Urothelium cell line (cell line): ENCODE measurements around the gene SRPK3.

ENCODE experiments used
- DNase-seq: peaks from one replicate; pipeline ENCODE4 v3.0.0; 2011; ENCODE audit warnings: low spot score, mixed read lengths
- FAIRE-seq: peaks from 2 replicates; lab custom pipeline; 2011; peaks lifted over from hg19 to GRCh38; lab: Jason Lieb, UNC

The SRPK3 gene

DNA sequence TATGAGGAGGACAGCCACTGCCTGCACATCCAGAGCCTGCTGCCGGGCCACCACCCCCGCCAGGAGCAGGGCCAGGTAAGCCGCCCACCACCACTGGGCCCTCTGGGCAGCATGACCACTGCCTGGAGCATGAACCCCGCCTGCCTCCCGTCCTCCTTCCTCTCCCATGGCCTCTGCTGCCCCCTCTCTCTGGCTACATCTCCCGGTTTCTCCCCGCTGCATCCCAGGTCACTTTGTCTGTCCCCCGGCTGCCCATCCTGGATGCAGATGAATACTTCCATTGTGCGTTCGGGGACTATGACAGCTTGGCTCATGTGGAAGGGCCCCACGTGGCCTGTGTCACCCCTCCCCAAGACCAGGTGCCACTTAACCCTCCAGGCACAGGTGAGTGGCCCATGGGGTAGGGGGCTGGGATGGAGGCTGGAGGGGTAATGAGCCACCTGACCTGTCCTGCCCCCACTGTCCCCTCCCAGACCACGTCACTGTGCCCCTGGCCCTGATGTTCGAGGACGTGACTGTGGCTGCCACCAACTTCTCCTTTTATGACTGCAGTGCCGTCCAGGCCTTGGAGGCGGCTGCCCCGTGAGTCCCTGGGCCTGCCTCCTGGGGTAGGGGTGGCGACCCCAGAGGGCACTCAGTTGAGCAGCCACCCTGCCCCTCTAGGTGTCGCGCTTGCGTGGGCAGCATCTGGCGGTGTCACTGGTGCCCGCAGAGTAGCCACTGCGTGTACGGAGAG, 10.8 kb upstream of the SRPK3 start:
- FAIRE-seq (no peak), DNase-seq (no peak)

DNA sequence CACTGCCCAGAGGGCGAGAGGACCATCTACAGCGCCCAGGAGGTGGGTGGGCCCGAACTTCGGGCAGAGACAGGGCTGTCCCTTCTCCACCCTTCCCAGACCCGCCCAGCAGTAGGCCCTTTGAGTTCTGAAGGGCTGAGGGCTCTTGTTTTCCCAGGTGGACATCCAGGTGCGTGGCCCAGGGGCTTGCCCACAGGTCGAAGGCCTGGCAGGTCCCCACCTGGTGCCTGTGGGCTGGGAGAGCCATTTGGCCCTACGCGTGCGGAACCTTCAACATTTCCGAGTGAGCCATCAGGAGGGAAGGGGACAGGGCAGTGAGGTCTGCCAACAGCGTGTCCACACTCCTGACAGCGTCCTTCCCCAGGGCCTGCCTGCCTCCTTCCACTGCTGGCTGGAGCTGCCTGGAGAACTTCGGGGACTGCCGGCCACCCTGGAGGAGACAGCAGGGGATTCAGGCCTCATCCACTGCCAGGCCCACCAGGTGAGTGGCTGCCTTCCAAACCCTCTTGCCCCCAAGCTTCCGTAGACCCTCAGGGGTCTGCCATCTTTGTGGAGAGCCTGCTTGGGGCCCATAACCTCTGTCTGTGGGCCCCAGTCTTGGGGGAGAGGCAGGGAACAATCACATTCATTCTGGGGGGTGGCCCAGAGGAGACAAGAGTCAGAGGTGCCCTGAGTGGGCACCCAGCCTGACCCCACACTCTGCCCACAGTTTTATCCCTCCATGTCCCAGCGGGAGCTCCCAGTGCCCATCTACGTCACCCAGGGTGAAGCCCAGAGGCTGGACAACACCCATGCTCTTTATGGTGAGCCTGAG, 10.0 kb upstream of the SRPK3 start:
- no peak for FAIRE-seq
- DNase-seq: no peak

DNA sequence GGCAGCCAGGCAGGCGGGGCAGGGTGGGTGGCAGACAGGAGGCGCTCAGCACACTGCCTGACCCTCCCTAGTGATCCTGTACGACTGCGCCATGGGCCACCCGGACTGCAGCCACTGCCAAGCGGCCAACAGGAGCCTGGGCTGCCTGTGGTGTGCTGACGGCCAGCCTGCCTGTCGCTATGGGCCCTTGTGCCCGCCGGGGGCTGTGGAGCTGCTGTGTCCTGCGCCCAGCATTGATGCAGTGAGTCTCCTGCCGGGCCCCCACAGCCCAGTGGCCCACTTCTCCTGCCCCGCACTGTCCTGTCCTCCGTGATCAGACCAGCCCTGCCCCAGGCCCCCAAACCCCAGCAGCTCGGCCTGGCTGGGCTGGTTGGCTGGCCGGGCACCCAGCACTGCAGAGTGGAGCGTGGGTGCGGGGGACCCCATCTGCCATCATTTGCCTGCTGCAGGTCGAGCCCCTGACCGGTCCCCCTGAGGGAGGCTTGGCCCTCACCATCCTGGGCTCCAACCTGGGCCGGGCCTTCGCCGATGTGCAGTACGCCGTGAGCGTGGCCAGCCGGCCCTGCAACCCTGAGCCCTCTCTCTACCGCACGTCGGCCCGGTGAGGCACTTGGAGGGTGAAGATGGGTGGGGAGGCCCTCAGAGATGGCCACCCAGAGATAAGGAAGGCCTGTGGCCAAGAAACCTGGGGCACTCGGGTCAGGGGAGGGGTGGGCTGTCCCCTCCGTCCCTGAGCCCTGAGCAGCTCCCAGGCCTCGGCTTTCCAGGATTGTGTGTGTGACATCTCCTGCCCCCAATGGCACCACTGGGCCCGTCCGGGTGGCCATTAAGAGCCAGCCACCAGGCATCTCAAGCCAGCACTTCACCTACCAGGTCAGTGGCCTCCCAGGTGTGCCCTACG, 9.2 kb upstream of the SRPK3 start:
- no peak for FAIRE-seq
- no peak for DNase-seq

DNA sequence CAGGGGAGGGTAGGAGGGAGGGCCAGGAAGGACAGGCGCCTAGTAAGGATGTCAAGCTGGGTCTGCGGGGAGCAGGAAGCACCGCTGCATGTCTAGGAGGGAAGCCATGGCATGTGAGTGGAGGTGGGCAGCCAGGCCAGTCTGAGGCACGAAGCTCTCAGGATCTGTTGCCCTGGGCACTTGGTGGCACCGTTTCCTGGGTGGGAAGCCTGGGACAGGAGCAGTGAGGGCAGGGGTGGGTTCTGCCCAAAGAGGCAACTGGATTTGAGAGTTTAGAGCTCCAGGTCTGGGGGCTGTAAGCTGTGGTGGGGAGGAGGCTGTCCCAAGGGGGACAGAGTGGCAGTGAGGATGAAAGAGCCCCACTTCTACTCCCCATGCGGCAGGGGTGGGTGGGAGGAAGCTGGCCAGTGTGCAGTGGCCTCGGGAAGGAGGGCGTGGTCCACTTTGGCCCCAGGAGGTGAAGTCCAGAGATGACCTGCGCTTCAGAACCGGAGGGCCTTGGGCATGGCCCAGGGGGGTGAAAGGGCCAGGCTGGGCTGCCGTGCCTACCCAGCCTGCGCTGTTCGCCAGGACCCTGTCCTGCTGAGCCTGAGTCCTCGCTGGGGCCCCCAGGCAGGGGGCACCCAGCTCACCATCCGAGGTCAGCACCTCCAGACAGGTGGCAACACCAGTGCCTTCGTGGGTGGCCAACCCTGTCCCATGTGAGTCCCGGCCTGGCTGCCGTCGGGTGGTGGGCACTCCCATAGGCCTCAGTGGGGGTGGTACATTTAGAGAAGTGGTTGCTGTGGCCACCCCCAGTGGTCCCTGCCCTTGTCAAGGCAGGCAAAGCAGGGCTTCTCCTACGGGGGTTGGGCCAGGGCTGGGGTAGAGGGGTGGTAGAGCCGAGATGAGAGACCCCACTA, 8.3 kb upstream of the SRPK3 start:
- no peak for DNase-seq
- FAIRE-seq: no peak

DNA sequence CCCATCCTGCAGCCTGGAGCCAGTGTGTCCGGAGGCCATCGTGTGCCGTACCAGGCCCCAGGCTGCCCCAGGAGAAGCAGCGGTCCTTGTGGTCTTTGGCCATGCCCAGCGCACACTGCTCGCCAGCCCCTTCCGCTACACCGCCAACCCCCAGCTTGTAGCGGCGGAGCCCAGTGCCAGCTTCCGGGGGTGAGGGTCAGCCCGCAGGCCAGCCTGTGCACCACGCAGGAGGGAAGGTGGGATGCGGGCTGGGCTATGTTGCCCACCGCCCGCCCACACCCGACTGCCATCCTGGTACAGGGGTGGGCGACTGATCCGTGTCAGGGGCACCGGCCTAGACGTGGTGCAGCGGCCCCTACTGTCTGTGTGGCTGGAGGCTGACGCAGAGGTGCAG, 7.6 kb upstream of the SRPK3 start:
- no peak for FAIRE-seq
- DNase-seq: no peak

DNA sequence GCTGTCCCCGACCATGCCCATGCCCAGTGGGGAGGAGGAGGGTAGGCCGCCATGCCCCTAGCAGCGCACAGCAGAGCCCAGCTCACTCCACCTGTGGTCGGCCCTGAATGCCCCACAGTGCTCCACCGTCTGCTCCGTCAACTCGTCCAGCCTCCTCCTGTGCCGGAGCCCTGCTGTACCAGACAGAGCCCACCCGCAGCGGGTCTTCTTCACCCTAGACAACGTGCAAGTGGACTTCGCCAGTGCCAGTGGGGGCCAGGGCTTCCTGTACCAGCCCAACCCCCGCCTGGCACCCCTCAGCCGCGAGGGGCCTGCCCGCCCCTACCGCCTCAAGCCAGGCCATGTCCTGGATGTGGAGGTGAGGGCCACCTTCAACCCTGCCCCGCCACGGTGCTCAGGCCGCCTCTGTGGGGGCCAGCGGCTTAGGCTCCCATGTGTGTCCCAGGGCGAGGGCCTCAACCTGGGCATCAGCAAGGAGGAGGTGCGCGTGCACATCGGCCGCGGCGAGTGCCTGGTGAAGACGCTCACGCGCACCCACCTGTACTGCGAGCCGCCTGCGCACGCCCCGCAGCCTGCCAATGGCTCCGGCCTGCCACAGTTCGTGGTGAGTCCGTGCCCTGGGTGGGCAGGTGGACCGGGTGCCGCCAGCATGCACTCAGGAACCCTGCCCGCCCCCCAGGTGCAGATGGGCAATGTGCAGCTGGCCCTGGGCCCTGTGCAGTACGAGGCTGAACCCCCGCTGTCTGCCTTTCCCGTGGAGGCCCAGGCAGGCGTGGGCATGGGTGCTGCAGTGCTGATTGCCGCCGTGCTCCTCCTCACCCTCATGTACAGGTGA, 6.9 kb upstream of the SRPK3 start:
- FAIRE-seq (no peak), DNase-seq (no peak)

DNA sequence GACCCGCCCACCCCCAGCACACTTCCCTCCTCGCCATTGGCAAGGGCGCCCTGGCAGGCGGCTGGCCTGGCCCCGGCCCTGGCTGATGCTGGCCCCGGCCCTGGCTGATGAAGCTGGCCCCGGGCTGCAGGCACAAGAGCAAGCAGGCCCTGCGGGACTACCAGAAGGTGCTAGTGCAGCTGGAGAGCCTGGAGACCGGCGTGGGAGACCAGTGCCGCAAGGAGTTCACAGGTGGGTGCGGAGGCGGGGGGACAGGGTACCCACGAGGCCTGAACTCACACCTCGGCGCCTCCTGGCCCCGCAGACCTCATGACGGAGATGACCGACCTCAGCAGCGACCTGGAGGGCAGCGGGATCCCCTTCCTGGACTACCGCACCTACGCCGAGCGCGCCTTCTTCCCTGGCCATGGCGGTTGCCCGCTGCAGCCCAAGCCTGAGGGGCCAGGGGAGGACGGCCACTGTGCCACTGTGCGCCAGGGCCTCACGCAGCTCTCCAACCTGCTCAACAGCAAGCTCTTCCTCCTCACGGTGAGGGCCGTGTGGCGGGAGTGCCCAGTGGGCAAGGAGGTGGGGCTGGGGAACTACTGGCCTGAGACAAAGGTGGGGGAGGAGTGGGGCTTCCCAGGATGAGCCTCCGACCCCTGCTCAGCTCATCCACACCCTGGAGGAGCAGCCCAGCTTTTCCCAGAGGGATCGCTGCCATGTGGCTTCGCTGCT, 6.1 kb upstream of the SRPK3 start:
- FAIRE-seq: no peak

DNA sequence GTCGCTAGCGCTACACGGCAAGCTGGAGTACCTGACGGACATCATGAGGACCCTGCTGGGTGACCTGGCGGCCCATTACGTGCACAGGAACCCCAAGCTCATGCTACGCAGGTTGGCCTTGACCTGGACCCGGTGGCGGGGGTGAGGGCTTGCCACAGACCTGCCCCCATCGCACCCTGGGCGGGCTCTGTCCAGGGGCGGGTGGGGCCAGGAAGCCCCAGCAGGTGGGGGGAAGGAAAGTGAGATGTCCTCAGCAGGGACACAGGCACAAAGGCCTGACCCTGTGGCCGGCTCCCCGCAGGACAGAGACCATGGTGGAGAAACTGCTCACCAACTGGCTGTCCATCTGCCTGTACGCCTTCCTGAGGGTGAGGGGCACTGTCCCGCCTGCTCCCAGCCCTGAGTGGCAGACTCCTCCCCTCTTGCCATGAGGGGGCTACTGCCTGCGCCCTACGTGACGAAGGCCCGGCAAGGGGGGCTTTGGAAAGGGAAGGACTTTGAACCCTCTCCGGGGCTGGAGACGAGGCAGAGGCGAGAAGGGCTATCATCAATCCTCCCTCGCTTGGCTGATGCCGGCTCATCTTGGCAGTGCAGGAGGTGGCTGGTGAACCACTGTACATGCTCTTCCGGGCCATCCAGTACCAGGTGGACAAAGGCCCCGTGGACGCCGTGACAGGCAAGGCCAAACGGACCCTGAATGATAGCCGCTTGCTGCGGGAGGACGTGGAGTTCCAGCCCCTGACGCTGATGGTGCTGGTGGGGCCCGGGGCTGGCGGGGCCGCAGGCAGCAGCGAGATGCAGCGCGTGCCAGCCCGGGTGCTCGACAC, 5.3 kb upstream of the SRPK3 start:
- FAIRE-seq: no peak
- DNase-seq: no peak

More for the DNA sequence above, 6.1 kb upstream of the SRPK3 start:
- DNase-seq: no peak

DNA sequence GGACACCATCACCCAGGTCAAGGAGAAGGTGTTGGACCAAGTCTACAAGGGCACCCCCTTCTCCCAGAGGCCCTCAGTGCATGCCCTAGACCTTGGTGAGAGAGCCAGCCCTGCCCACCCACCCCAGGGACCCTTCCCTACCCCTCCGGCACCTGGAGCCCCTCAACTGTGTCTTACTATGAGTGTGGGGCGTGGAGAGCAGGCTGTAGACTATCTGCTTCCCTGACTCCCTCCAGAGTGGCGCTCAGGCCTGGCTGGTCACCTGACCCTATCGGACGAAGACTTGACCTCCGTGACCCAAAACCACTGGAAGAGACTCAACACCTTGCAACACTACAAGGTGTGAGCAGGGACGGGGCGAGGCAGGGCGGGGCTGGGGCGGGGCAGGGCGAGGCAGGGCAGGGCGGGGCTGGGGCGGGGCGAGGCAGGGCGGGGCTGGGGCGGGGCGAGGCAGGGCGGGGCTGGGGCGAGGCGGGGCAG, 4.7 kb upstream of the SRPK3 start:
- FAIRE-seq (no peak), DNase-seq (no peak)

DNA sequence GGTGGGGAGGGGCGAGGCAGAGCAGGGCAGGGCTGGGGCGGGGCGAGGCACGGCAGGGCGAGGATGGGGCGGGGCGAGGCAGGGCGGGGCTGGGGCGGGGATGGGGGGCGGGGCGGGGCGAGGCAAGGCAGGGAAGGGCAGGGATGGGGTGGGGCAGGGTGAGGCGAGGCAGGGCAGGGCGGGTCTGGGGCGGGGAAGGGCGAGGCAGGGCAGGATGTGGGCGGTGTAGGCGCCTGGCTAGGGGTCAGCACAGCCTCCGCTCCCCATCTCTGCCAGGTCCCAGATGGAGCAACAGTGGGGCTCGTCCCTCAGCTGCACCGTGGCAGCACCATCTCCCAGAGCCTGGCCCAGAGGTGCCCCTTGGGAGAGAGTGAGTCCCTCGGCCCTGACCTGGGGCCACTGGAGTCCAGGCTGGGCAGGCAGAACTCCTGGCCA, 4.2 kb upstream of the SRPK3 start:
- DNase-seq: no peak

DNA sequence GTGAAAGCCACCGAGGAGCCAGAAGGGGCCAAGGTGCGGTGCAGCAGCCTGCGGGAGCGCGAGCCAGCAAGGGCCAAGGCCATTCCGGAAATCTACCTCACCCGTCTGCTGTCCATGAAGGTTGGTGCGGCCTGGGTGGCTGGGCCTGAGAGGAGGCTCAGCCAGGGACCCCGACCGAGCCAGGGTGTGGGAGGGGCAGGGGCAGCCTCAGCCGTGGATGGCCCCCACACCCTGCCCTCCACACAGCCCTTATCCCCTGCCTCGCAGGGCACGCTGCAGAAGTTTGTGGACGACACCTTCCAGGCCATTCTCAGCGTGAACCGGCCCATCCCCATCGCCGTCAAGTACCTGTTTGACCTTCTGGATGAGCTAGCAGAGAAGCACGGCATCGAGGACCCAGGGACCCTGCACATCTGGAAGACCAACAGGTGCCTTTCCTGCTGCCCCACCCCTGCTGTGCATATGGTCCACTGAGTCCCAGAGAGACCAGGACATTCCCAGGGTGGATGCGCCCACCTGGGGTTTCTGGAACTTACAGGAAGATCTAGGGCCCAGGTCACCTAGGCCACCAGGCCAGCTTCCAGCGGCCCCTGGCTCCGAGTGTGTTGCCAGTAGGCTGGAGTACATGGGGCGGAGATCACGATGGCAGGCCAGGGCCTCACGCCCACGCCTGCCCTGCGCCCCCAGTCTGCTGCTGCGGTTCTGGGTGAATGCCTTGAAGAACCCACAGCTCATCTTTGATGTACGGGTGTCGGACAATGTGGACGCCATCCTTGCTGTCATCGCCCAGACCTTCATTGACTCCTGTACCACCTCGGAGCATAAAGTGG, 3.4 kb upstream of the SRPK3 start:
- FAIRE-seq (no peak), DNase-seq (no peak)

More for the DNA sequence above, 4.2 kb upstream of the SRPK3 start:
- FAIRE-seq: no peak

DNA sequence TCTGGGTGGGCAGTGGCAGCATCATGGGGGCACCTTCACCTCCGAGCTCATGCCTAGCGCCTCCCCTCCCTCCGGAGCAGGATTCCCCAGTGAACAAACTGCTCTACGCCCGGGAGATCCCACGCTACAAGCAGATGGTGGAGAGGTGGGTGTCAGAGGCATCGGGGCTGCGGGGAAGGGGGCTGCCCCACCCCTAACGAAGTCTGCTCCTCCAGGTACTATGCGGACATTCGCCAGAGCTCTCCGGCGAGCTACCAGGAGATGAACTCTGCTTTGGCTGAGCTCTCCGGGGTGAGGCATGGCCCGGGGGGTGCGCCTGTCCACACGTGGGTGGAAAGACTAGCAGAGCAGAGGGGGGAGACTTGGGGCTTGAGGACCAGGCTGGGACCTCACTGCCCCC, 2.7 kb upstream of the SRPK3 start:
- FAIRE-seq (no peak), DNase-seq (no peak)

DNA sequence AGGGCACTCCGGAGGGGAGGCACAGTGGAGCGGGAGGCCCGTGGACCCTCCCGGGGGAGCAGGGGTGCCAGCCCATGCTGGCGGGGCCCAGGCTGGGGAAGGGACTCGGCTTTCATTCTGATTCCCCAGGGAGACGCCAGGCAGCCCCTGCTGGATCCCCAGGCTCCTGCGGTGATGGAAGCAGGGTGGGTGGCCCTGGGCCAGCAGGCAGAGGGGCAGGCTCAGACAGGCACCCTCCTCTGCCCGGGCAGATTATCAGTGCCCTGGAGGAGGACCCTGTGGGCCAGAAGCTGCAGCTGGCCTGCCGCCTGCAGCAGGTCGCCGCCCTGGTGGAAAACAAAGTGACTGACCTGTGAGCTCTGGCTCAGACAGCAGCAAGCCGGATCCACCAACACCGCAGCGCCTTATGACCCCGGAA, 2.1 kb upstream of the SRPK3 start:
- FAIRE-seq (no peak), DNase-seq (no peak)

DNA sequence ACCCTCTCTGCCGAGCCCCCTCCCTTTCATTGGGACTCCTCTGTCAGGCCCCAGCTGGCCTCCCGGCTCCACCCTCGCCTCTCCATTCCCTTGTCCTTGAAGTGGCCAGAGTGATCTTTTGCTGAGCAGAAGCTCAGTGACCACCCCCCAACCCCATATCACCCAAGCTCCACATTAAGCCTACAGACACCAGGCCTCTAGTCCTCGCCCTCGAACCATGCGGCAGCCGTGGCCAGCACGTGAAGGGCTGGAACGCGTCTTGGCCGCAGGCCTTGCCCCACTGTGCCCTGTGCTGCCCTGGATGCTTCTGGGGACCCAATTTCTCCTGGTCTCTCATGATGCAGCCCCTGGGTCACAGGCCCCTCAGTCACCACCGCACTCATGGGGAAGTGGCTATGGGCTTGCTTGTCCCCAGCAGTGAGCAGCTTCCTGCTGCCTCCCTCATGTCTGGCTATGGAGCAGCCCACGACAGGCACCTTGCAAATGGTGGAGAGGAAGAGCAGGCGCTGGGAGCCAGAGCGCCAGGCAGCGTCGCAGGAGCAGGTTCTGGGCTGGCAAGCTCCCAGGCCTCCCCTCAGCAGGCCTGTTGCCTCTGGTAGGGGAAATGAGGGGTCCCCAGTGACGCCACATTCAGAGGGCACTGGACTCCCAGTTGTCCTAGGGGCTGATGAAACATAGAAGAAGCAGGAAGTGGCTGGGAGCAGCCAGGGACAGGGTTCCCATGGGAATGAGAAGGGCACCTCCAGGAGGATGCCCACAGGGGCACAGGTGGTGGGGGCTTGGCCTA, 757 bp upstream of the SRPK3 start:
- no peak for FAIRE-seq

DNA sequence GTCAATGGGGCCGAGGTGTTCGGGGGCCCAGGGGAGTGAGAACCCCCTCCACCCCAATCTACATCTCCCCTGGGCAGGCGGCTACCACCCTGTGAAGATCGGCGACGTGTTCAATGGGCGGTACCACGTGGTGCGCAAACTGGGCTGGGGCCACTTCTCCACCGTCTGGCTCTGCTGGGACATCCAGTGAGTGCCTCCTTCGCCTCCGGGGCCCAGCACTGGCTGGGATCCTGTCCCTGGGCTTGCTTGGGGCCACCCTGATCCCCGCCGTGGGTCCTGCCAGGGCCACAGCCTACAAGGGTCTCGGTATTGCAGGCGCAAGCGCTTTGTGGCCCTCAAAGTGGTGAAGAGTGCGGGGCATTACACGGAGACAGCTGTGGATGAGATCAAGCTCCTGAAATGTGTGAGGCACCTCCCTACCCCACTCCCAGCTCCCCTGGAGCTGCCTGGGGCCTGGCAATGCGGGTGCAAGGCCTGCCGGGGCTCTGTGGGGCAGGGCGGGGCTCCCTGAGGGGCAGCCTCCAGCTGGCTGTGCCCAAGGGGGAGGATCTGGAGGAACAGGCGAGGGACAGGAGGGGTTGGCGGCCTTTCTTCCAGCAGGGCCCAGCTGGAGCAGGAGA, 697 bp downstream of the SRPK3 start:
- no peak for DNase-seq

More for the DNA sequence above, 757 bp upstream of the SRPK3 start:
- DNase-seq: no peak

DNA sequence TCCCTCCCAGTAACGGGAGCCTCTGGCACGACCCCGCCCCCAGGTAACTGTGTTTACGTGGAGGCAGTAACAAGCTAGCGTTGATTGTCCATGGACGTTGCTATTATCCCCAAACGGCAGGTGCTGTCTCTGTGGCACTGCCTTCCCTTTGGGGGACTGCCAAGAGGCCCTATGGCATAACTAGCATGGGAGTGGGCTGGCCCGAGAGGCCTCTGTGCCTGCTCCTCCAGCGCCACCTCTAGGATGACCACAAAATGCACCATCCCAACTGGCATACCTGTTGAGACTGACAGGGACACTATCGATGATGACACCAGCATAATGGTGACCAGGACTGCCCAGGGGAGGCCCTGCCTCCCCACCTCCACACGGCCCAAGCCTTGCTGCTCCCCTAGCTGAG, 1.5 kb downstream of the SRPK3 start:
- FAIRE-seq (no peak), DNase-seq (no peak)

More for the DNA sequence above, 697 bp downstream of the SRPK3 start:
- FAIRE-seq: no peak
